GM12878 (cell line): ENCODE measurements around the gene TRIM50. TPM values are rescaled to one million over a fixed set of nuclear protein-coding genes. Genes with fewer than 3 reads are reported as not detected.

ENCODE experiments used
- ATF7 ChIP-seq: fragments of 450-650 bp; IDR thresholded peaks from 2 replicates; pipeline ENCODE4 v1.6.1; 2016; ENCODE audit warnings: low read depth, mild to moderate bottlenecking
- BRCA1 ChIP-seq: IDR thresholded peaks from 2 replicates; pipeline ENCODE4 v1.6.1; 2011; ENCODE audit warnings: low read depth, low read length, improper control_type of control experiment
- HDGF ChIP-seq: fragments of 450-650 bp; IDR thresholded peaks from 2 replicates; pipeline ENCODE4 v1.6.1; 2016; ENCODE audit warnings: antibody characterized with exemption
- REST ChIP-seq: IDR thresholded peaks from 2 replicates; pipeline ENCODE4 v1.6.1; 2012; ENCODE audit warnings: mild to moderate bottlenecking, low read depth, low read length
- ZNF592 ChIP-seq: fragments of 450-650 bp; IDR thresholded peaks from 2 replicates; pipeline ENCODE4 v1.6.1; 2017; ENCODE audit warnings: mild to moderate bottlenecking, moderate library complexity
- polyA plus RNA-seq, 11 experiments: library from polyadenylated mRNA; depleted of rRNA in 4 of 11; unstranded in 6 of 11; stranded (reverse) in 5 of 11; fragments of >200 nt; fragmentation: Nextera tagmentation in 4 of 11; fragmentation: Illumina TruSeq in 1 of 11; extraction: Ambion mirVana in 4 of 11; extraction: Trizol in 1 of 11; gene quantifications; 1 replicate in 1 of 11; 2 replicates in 10 of 11; pipeline versions ENCODE4 v1.2.1 to v1.2.3, GENCODE V29; 2011 to 2016; ENCODE audit warnings: inconsistent platforms in 2 of 11, missing spikeins in 2 of 11, low read depth in 1 of 11
- total RNA-seq, 4 experiments: library from RNA; depleted of rRNA in 3 of 4; stranded (reverse); fragments of >200 nt in 3 of 4; fragmentation: Illumina TruSeq in 1 of 4; extraction: Trizol in 1 of 4; gene quantifications; 2 replicates each; pipeline versions ENCODE4 v1.2.1 to v1.2.3, GENCODE V29; 2013 to 2021
- TF ChIP-seq, protein P1 (sequence below): fragments of 450-650 bp; IDR thresholded peaks from 2 replicates; pipeline ENCODE4 v1.6.1; 2018; ENCODE audit warnings: borderline replicate concordance, mild to moderate bottlenecking; ENCODE audit not compliant: partially characterized antibody

Gene TRIM50
- total and polyA plus RNA-seq, 10 of the 15 experiments (the other 5 are each of a cell fraction or from before 2014, with no cell fraction given): not detected

GRCh38 chr7:73352784-73353183 is 24.9 kb upstream of the TRIM50 start (continued):
- TF ChIP-seq ZNF592: no peak
- no peak for TF ChIP-seq ATF7
- TF ChIP-seq, protein P1, sequence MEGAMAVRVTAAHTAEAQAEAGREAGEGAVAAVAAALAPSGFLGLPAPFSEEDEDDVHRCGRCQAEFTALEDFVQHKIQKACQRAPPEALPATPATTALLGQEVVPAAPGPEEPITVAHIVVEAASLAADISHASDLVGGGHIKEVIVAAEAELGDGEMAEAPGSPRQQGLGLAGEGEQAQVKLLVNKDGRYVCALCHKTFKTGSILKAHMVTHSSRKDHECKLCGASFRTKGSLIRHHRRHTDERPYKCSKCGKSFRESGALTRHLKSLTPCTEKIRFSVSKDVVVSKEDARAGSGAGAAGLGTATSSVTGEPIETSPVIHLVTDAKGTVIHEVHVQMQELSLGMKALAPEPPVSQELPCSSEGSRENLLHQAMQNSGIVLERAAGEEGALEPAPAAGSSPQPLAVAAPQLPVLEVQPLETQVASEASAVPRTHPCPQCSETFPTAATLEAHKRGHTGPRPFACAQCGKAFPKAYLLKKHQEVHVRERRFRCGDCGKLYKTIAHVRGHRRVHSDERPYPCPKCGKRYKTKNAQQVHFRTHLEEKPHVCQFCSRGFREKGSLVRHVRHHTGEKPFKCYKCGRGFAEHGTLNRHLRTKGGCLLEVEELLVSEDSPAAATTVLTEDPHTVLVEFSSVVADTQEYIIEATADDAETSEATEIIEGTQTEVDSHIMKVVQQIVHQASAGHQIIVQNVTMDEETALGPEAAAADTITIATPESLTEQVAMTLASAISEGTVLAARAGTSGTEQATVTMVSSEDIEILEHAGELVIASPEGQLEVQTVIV: no peak
- TF ChIP-seq HDGF: no peak
- no peak for TF ChIP-seq REST
- TF ChIP-seq BRCA1: no peak
